K562 (cell line): ENCODE measurements around the gene CERS1. TPM values are rescaled to one million over a fixed set of nuclear protein-coding genes. Genes with fewer than 3 reads are reported as not detected.

ENCODE experiments used
- ATAC-seq: fragments of 200-7000 bp; cut with Tn5 transposase; 3 replicates; pipeline ENCODE4 v1.9.1; 2020; ENCODE audit warnings: moderate library complexity
- BruUV-seq: library from RNA; stranded (reverse); fragments of 400-500 nt; replicated peaks from 2 replicates; lab custom pipeline; 2021; lab: Mats Ljungman, UMichigan
- CTCF ChIA-PET: fragments of 300-600 bp; formaldehyde crosslinking; extraction: SDS; loops from one replicate; lab custom pipeline; 2021; ENCODE audit warnings: low intra/inter-chr PET ratio; lab: Yijun Ruan, JAX
- POLR2A ChIA-PET: fragments of 300-600, 350-650 bp; sonication (Branson Sonifier 250); formaldehyde crosslinking; extraction: SDS; loops from one replicate; lab custom pipeline; 2021; ENCODE audit warnings: antibody characterized with exemption, inconsistent platforms; lab: Yijun Ruan, JAX
- DNase-seq, 4 experiments: peaks; one replicate each; pipeline versions ENCODE4 v3.0.0 to v3.0.0-alpha.2; 2011 to 2018; ENCODE audit warnings: low spot score in 3 of 4, mixed read lengths in 3 of 4; ENCODE audit errors: extremely low read depth in 1 of 4
- FAIRE-seq: peaks from 2 replicates; lab custom pipeline; 2011; peaks lifted over from hg19 to GRCh38; lab: Jason Lieb, UNC
- H2AFZ ChIP-seq: 2 replicates; pipeline ENCODE4 v1.6.0; 2011; ENCODE audit warnings: low read depth, low read length, control low read depth, inconsistent platforms
- H3K27ac ChIP-seq: fragments of 200-600 bp; 3 replicates; pipeline ENCODE4 v1.8.0; 2011; ENCODE audit warnings: low read depth, mild to moderate bottlenecking, control low read depth, inconsistent platforms, low read length, moderate library complexity, mixed read lengths; ENCODE audit errors: extremely low read depth
- H3K27me3 ChIP-seq, 2 experiments: fragments of 300-600 bp in 1 of 2; 2 replicates in 1 of 2; 3 replicates in 1 of 2; pipeline versions ENCODE4 v1.6.0 to v1.8.0; 2011; ENCODE audit warnings: inconsistent platforms in 2 of 2, low read length in 2 of 2, mild to moderate bottlenecking in 1 of 2, mixed read lengths in 1 of 2, moderate library complexity in 1 of 2; ENCODE audit not compliant: control insufficient read depth in 2 of 2, insufficient read depth in 2 of 2
- H3K36me3 ChIP-seq: fragments of 300-600 bp; 3 replicates; pipeline ENCODE4 v1.8.0; 2011; ENCODE audit warnings: mild to moderate bottlenecking, low read length, inconsistent platforms; ENCODE audit not compliant: control insufficient read depth, insufficient read depth
- H3K4me1 ChIP-seq, 2 experiments: fragments of 200-600 bp in 1 of 2; replicated peaks in 1 of 2; 2 replicates in 1 of 2; 3 replicates in 1 of 2; pipeline versions ENCODE4 v1.5.1 to v1.8.0; 2011; ENCODE audit warnings: inconsistent platforms in 2 of 2, low read length in 2 of 2, mild to moderate bottlenecking in 1 of 2, mixed read lengths in 1 of 2, moderate library complexity in 1 of 2; ENCODE audit not compliant: control insufficient read depth in 2 of 2, insufficient read depth in 2 of 2
- H3K4me2 ChIP-seq: 2 replicates; pipeline ENCODE4 v1.6.1; 2011; ENCODE audit warnings: low read length, control low read depth, inconsistent platforms, mixed read lengths; ENCODE audit not compliant: insufficient read depth
- H3K4me3 ChIP-seq: fragments of 200-600 bp; sonication (generic), shearing (Covaris generic); 2 replicates; pipeline ENCODE4 v1.5.1; 2016; ENCODE audit warnings: control low read depth, inconsistent platforms
- H3K79me2 ChIP-seq: fragments of 200-600 bp; 3 replicates; pipeline ENCODE4 v1.8.0; 2011; ENCODE audit warnings: low read length, inconsistent platforms; ENCODE audit not compliant: control insufficient read depth, insufficient read depth
- H3K9ac ChIP-seq, 2 experiments: 2 replicates each; pipeline versions ENCODE4 v1.6.0 to v1.6.1; 2011; ENCODE audit warnings: low read depth in 2 of 2, low read length in 2 of 2, control low read depth in 1 of 2, inconsistent platforms in 1 of 2, mild to moderate bottlenecking in 1 of 2, mixed read lengths in 1 of 2; ENCODE audit not compliant: insufficient read depth in 1 of 2
- H3K9me1 ChIP-seq: one replicate; pipeline ENCODE4 v1.6.0; 2011; ENCODE audit warnings: inconsistent platforms, mild to moderate bottlenecking, low read length, moderate library complexity; ENCODE audit not compliant: control insufficient read depth, insufficient read depth
- H3K9me3 ChIP-seq: replicated peaks from 2 replicates; pipeline ENCODE4 v1.5.1; 2011; ENCODE audit warnings: low read depth, low read length, inconsistent platforms; ENCODE audit not compliant: control insufficient read depth, insufficient read depth
- H4K20me1 ChIP-seq: replicated peaks from 2 replicates; pipeline ENCODE4 v1.6.1; 2011; ENCODE audit warnings: low read length, inconsistent platforms, mixed read lengths; ENCODE audit not compliant: control insufficient read depth, insufficient read depth
- CBX3 ChIP-seq, 2 experiments: IDR thresholded peaks; 1 replicate in 1 of 2; 2 replicates in 1 of 2; pipeline ENCODE4 v1.6.1; 2012; ENCODE audit warnings: inconsistent platforms in 2 of 2, low read length in 2 of 2, borderline replicate concordance in 1 of 2, control low read depth in 1 of 2
- KLF16 ChIP-seq: IDR thresholded peaks from 2 replicates; pipeline ENCODE4 v1.6.1; 2016; ENCODE audit warnings: antibody characterized with exemption
- RBFOX2 ChIP-seq: fragments of 200-400 bp; formaldehyde crosslinking; IDR thresholded peaks from 2 replicates; pipeline ENCODE4 v1.6.1; 2017; ENCODE audit warnings: low read depth, mild to moderate bottlenecking, low read length, moderate library complexity
- SP1 ChIP-seq: sonication (generic); formaldehyde crosslinking; IDR thresholded peaks from 2 replicates; pipeline ENCODE4 v1.8.1; 2022; ENCODE audit warnings: mild to moderate bottlenecking, missing genetic modification reagents
- WGBS: fragments of 100-300 bp; shearing (Covaris generic); methylation state at CpG from one replicate; pipeline ENCODE4 v1.1.6; 2016; ENCODE audit warnings: low coverage, mixed read lengths; ENCODE audit not compliant: insufficient coverage; ENCODE audit errors: missing lambda C conversion rate; 5-methylcytosine and 5-hydroxymethylcytosine counted together
- in situ Hi-C: fragments of 300-500 bp; cut with MboI; formaldehyde crosslinking; loops from 4 replicates; pipeline ENCODE4 v1.15.0; 2018; ENCODE audit warnings: inconsistent platforms, mixed read lengths
- intact Hi-C: fragments of 100-400 bp; cut with micrococcal nuclease; formaldehyde crosslinking; loops from 2 replicates; pipeline ENCODE4 v1.14.2; 2022
- polyA plus RNA-seq, 8 experiments: library from polyadenylated mRNA; depleted of rRNA in 4 of 8; stranded (reverse) in 5 of 8; unstranded in 3 of 8; fragments of >200 nt; fragmentation: Nextera tagmentation in 2 of 8; fragmentation: Illumina TruSeq in 1 of 8; extraction: Ambion mirVana in 2 of 8; extraction: Trizol in 1 of 8; gene quantifications; 2 replicates each; pipeline versions ENCODE4 v1.2.1 to v1.2.3, GENCODE V29; 2011 to 2014; ENCODE audit warnings: inconsistent platforms in 1 of 8, missing spikeins in 1 of 8
- total RNA-seq, 7 experiments: library from RNA; depleted of rRNA in 6 of 7; stranded (reverse); fragments of >200 nt in 6 of 7; fragmentation: Illumina TruSeq in 2 of 7; extraction: Trizol in 2 of 7; gene quantifications; 2 replicates each; pipeline versions ENCODE4 v1.2.1 to v1.2.3, GENCODE V29; 2011 to 2021; ENCODE audit warnings: low replicate concordance in 1 of 7

The CERS1 gene
- total and polyA plus RNA-seq, 9 of the 15 experiments (the other 6 are each of a cell fraction or from before 2014, with no cell fraction given), result 0.33 to 1.5 (median 0.86) TPM; not detected in 2

GRCh38 chr19:18900700-18901481 lies 4.9 kb upstream of the CERS1 start:
- ChIA-PET POLR2A (interaction anchor here (0.6 to 1.0 kb wide), 3 partner anchors 8 to 86 kb away, joined by 3 to 4 read pairs (median 4); no protein-coding TSS in a partner anchor), CTCF (no interaction called here)
- 0 out of 2 replicates have a peak, but pooled peaks have one; percentile 34 for TF ChIP-seq RBFOX2
- 0 out of 2 replicates have a peak, but pooled peaks have one; percentile 35 for TF ChIP-seq SP1 (CRISPR knock-in tag)
- no peak for TF ChIP-seq CBX3 (IDR thresholded peaks at IDR 0.05; ENCODE audit: borderline replicate concordance in 1 of 2, low read length in 2 of 2)
- no peak for TF ChIP-seq KLF16
- Histone ChIP-seq H3K9me3 (no peaks in the 10 kb centered on the region), H3K79me2 (no peaks in the 10 kb centered on the region), H3K9ac (no peak overlapping the region), H3K27ac (no peak overlapping the region), H4K20me1 (peaks cover 22% of the 10 kb centered on the region), H3K4me2 (no peak overlapping the region), H3K4me1 (peaks cover 12 to 60% of the 10 kb centered on the region in 2 experiments), H3K9me1 (peaks cover 3% of the 10 kb centered on the region), H3K36me3 (peaks cover 50% of the 10 kb centered on the region; the same call in 2 of the 3 replicates), H2AFZ (no peak overlapping the region), H3K27me3 (no peaks in the 10 kb centered on the region), H3K4me3 (no peak overlapping the region)
- 84% methylated on average over 17 of the region's 17 CpGs for WGBS
- DNase-seq (no peak), ATAC-seq (no peak), FAIRE-seq (no peak)
- intact Hi-C loops (no loop called here), in situ Hi-C loops (no loop called here)
- no TSS peak for BruUV-seq
